ENCODE measurements around the gene UMOD.

UMOD gene

GRCh38 chr16:20352615-20353014 lies at the start of gene UMOD:
TSS of gene UMOD (minus strand) at chr16:20352715. CDS start at chr16:20350737, 1,978 bp downstream.
- Histone ChIP-seq H3K4me2 (ENCODE audit: insufficient read depth, low read length) (no peak within 1 kb of the TSS), H3K27me3 (ENCODE audit: insufficient read depth, low read length, poor library complexity) (peaks cover 4% of the 10 kb centered on the region)

DNA sequence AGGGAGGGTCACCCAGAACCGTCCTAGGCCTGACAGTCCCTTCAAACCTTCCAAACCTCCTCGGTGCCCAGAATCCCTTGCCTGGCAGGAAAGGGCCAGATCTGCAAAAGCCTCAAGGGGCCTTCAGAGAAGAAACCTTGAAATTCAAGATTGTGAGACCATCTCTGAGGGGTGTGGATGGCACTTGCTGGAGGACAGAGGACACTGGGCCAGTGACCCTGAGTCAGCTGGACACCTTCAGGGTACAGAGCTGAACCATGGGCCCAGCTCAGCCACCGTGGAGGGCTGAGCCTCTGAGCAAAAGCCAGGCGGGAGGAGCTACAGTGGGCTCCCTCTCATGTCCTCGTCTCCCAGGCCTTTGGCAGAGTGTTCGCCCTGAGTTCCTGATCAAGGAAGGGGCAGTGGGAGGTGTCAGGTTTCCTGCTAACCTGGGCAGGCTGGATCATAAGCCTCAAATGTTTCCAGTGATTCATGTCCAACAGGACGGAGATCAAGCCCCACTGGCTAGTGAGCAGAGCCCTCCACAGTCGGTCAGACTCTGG lies 49.0 kb upstream of the UMOD start:
- no peaks in the 10 kb centered on the region for H3K27me3 ChIP-seq (ENCODE audit: insufficient read depth, low read length, poor library complexity)
- TF ChIP-seq, protein P1, sequence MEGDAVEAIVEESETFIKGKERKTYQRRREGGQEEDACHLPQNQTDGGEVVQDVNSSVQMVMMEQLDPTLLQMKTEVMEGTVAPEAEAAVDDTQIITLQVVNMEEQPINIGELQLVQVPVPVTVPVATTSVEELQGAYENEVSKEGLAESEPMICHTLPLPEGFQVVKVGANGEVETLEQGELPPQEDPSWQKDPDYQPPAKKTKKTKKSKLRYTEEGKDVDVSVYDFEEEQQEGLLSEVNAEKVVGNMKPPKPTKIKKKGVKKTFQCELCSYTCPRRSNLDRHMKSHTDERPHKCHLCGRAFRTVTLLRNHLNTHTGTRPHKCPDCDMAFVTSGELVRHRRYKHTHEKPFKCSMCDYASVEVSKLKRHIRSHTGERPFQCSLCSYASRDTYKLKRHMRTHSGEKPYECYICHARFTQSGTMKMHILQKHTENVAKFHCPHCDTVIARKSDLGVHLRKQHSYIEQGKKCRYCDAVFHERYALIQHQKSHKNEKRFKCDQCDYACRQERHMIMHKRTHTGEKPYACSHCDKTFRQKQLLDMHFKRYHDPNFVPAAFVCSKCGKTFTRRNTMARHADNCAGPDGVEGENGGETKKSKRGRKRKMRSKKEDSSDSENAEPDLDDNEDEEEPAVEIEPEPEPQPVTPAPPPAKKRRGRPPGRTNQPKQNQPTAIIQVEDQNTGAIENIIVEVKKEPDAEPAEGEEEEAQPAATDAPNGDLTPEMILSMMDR (IDR thresholded peaks at IDR 0.05; ENCODE audit: borderline replicate concordance, extremely low read depth, low read length, poor library complexity, severe bottlenecking): no peak
- no peak for TF ChIP-seq EZH2 (IDR thresholded peaks at IDR 0.05; ENCODE audit: borderline replicate concordance, low read depth, low read length, severe bottlenecking)
- H3K27ac ChIP-seq (ENCODE audit: low read length): no peak overlapping the region
- no peak overlapping the region for H3K9ac ChIP-seq (ENCODE audit: low read depth, low read length)
- H3K79me2 ChIP-seq (ENCODE audit: insufficient read depth, low read length): no peaks in the 10 kb centered on the region
- no peaks in the 10 kb centered on the region for H3K9me3 ChIP-seq (ENCODE audit: insufficient read depth, low read length, severe bottlenecking)
- H3K4me3 ChIP-seq (ENCODE audit: low read depth in 1 of 2, low read length in 2 of 2): no peak overlapping the region
- no peaks in the 10 kb centered on the region for H4K20me1 ChIP-seq (ENCODE audit: insufficient read depth, low read length)
- H3K36me3 ChIP-seq (ENCODE audit: insufficient read depth, low read length): no peaks in the 10 kb centered on the region
- no peaks in the 10 kb centered on the region for H3K4me1 ChIP-seq (ENCODE audit: insufficient read depth, low read length)
- no peak overlapping the region for H3K4me2 ChIP-seq (ENCODE audit: insufficient read depth, low read length)
- DNase-seq (no peak), ATAC-seq (ENCODE audit: insufficient read depth, low read depth) (no peak)
- H2AFZ ChIP-seq (ENCODE audit: low read depth, low read length): no peak overlapping the region

More at GRCh38 chr16:20352615-20353014, at the start of gene UMOD:
- H3K27ac ChIP-seq (ENCODE audit: low read length): no peak within 1 kb of the TSS
- ATAC-seq (ENCODE audit: insufficient read depth, low read depth) (no peak), DNase-seq (no peak)
- H3K79me2 ChIP-seq (ENCODE audit: insufficient read depth, low read length): no peaks in the 10 kb centered on the region
- H3K4me1 ChIP-seq (ENCODE audit: insufficient read depth, low read length): no peaks in the 10 kb centered on the region
- no peak within 1 kb of the TSS for H3K9ac ChIP-seq (ENCODE audit: low read depth, low read length)
- no peaks in the 10 kb centered on the region for H4K20me1 ChIP-seq (ENCODE audit: insufficient read depth, low read length)
- no peak within 1 kb of the TSS for H2AFZ ChIP-seq (ENCODE audit: low read depth, low read length)
- TF ChIP-seq EZH2 (IDR thresholded peaks at IDR 0.05; ENCODE audit: borderline replicate concordance, low read depth, low read length, severe bottlenecking): no peak
- TF ChIP-seq, protein P1 (IDR thresholded peaks at IDR 0.05; ENCODE audit: borderline replicate concordance, extremely low read depth, low read length, poor library complexity, severe bottlenecking): no peak
- H3K36me3 ChIP-seq (ENCODE audit: insufficient read depth, low read length): no peaks in the 10 kb centered on the region
- H3K4me3 ChIP-seq (ENCODE audit: low read depth in 1 of 2, low read length in 2 of 2): no peak within 1 kb of the TSS
- H3K9me3 ChIP-seq (ENCODE audit: insufficient read depth, low read length, severe bottlenecking): no peaks in the 10 kb centered on the region

GRCh38 chr16:20401066-20401465 lies 48.6 kb upstream of the UMOD start:
- Histone ChIP-seq H3K9ac (ENCODE audit: low read depth, low read length) (no peak overlapping the region), H3K4me3 (ENCODE audit: low read depth in 1 of 2, low read length in 2 of 2) (no peak overlapping the region), H3K4me1 (ENCODE audit: insufficient read depth, low read length) (no peaks in the 10 kb centered on the region), H3K79me2 (ENCODE audit: insufficient read depth, low read length) (no peaks in the 10 kb centered on the region), H3K4me2 (ENCODE audit: insufficient read depth, low read length) (no peak overlapping the region), H4K20me1 (ENCODE audit: insufficient read depth, low read length) (no peaks in the 10 kb centered on the region), H3K36me3 (ENCODE audit: insufficient read depth, low read length) (no peaks in the 10 kb centered on the region), H3K27ac (ENCODE audit: low read length) (no peak overlapping the region), H2AFZ (ENCODE audit: low read depth, low read length) (no peak overlapping the region), H3K27me3 (ENCODE audit: insufficient read depth, low read length, poor library complexity) (no peaks in the 10 kb centered on the region), H3K9me3 (ENCODE audit: insufficient read depth, low read length, severe bottlenecking) (no peaks in the 10 kb centered on the region)
- ATAC-seq (ENCODE audit: insufficient read depth, low read depth) (no peak), DNase-seq (no peak)
- TF ChIP-seq EZH2 (IDR thresholded peaks at IDR 0.05; ENCODE audit: borderline replicate concordance, low read depth, low read length, severe bottlenecking): no peak
- TF ChIP-seq, protein P1 (IDR thresholded peaks at IDR 0.05; ENCODE audit: borderline replicate concordance, extremely low read depth, low read length, poor library complexity, severe bottlenecking): no peak
